ENCODE measurements around the gene RASSF3. TPM values are rescaled to one million over a fixed set of nuclear protein-coding genes. Genes with fewer than 3 reads are reported as not detected.

The RASSF3 gene
- total RNA-seq, 1 donor: 13.8 TPM

DNA sequence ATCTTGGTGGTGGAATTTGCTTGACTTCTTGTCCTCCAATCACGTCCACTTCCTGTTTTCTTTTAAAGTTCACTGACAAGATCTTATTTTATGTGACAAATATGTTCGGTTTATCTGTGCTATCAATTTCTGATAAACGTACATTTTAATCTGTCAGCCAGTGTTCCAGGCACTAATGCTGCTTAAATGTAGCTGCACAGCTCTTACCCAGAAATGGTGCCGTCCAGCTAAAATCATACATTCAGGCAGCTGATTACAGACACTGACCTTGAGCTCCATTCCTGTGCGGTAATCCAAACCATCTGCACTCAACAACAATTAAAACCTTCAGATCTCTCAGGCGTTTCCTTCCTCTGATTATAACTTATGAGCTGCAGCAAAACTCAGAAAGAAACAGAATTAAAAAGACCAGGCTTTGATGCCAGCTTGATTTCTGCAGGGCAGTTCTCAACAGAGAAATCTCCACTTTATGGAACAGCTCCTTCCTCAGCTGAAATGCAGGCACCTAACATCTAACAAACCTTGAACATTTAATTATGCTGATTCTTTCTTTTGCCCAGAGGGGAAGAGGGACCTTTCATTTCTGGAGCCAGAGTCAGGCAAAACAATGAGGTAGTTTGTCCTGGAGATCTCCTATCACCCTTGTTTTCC, 26.4 kb upstream of the RASSF3 start:
- Histone ChIP-seq H3K79me2 (ENCODE audit: insufficient read depth, low read length) (no peaks in the 10 kb centered on the region), H3K27me3 (ENCODE audit: insufficient read depth, low read length) (peaks cover 19% of the 10 kb centered on the region), H3K4me2 (ENCODE audit: insufficient read depth, low read length) (peak overlapping the region; percentile 50), H3K27ac (ENCODE audit: low read depth, low read length) (no peak overlapping the region), H4K20me1 (ENCODE audit: insufficient read depth, low read length) (no peaks in the 10 kb centered on the region), H2AFZ (ENCODE audit: low read length) (peak overlapping the region; percentile 67), H3K9me3 (ENCODE audit: low read depth, low read length) (no peaks in the 10 kb centered on the region), H3K4me3 (ENCODE audit: insufficient read depth, low read length) (peak overlapping the region; percentile 12), H3K36me3 (ENCODE audit: insufficient read depth, low read length) (no peaks in the 10 kb centered on the region), H3K4me1 (ENCODE audit: insufficient read depth, low read length) (no peaks in the 10 kb centered on the region)
- DNase-seq (ENCODE audit: insufficient read length, low spot score, missing footprints): peak; percentile 73
- TF ChIP-seq, protein P1, sequence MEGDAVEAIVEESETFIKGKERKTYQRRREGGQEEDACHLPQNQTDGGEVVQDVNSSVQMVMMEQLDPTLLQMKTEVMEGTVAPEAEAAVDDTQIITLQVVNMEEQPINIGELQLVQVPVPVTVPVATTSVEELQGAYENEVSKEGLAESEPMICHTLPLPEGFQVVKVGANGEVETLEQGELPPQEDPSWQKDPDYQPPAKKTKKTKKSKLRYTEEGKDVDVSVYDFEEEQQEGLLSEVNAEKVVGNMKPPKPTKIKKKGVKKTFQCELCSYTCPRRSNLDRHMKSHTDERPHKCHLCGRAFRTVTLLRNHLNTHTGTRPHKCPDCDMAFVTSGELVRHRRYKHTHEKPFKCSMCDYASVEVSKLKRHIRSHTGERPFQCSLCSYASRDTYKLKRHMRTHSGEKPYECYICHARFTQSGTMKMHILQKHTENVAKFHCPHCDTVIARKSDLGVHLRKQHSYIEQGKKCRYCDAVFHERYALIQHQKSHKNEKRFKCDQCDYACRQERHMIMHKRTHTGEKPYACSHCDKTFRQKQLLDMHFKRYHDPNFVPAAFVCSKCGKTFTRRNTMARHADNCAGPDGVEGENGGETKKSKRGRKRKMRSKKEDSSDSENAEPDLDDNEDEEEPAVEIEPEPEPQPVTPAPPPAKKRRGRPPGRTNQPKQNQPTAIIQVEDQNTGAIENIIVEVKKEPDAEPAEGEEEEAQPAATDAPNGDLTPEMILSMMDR (IDR thresholded peaks at IDR 0.05; ENCODE audit: extremely low read depth, low read depth, low read length): no peak

DNA sequence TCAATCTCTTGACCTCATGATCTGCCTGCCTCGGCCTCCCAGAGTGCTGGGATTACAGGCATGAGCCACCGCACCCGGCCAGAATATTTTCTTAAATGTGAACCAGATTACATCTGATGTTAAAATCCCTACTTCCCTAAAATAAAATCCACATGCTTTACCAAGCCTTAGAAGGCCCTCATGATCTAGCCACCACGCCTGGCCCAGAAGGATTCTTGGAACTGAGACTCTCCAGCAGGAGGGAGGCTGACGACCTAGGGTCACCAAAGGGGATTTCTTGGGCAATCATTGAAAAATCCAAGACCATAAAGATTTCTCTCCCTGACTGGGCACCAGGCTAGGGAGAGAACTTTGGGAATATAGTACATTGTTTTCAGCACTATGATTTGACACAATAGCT, 25.2 kb upstream of the RASSF3 start:
- H3K4me1 ChIP-seq (ENCODE audit: insufficient read depth, low read length): no peaks in the 10 kb centered on the region
- no peak overlapping the region for H3K27ac ChIP-seq (ENCODE audit: low read depth, low read length)
- no peaks in the 10 kb centered on the region for H3K36me3 ChIP-seq (ENCODE audit: insufficient read depth, low read length)
- no peak overlapping the region for H3K4me3 ChIP-seq (ENCODE audit: insufficient read depth, low read length)
- peaks cover 20% of the 10 kb centered on the region for H3K27me3 ChIP-seq (ENCODE audit: insufficient read depth, low read length)
- no peaks in the 10 kb centered on the region for H3K9me3 ChIP-seq (ENCODE audit: low read depth, low read length)
- H4K20me1 ChIP-seq (ENCODE audit: insufficient read depth, low read length): no peaks in the 10 kb centered on the region
- no peak overlapping the region for H2AFZ ChIP-seq (ENCODE audit: low read length)
- no peak for DNase-seq (ENCODE audit: insufficient read length, low spot score, missing footprints)
- no peak overlapping the region for H3K4me2 ChIP-seq (ENCODE audit: insufficient read depth, low read length)
- H3K79me2 ChIP-seq (ENCODE audit: insufficient read depth, low read length): no peaks in the 10 kb centered on the region
- TF ChIP-seq, protein P1 (IDR thresholded peaks at IDR 0.05; ENCODE audit: extremely low read depth, low read depth, low read length): no peak

DNA sequence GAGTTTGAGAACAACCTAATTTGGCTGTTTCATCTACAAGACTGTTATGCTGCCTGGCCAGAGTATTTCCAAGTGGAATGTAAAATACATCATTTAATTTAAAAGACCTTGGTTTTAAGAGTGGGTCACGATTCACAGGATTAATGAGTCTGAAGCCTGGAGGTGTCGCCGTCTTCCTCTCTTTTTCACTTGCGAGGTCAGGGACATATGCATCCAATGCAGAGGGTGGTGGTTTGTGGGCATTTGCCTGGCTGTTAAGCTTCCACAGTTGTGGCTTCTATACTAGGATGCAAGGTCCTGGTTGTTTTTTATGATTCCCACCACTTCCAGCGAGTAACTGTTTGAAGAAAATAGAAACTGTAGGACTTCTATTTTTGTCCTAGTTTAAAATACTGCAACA, 22.8 kb upstream of the RASSF3 start:
- DNase-seq (ENCODE audit: insufficient read length, low spot score, missing footprints): no peak
- TF ChIP-seq, protein P1 (IDR thresholded peaks at IDR 0.05; ENCODE audit: extremely low read depth, low read depth, low read length): no peak
- Histone ChIP-seq H3K27ac (ENCODE audit: low read depth, low read length) (no peak overlapping the region), H3K9me3 (ENCODE audit: low read depth, low read length) (no peaks in the 10 kb centered on the region), H4K20me1 (ENCODE audit: insufficient read depth, low read length) (no peaks in the 10 kb centered on the region), H3K4me1 (ENCODE audit: insufficient read depth, low read length) (no peaks in the 10 kb centered on the region), H3K36me3 (ENCODE audit: insufficient read depth, low read length) (no peaks in the 10 kb centered on the region), H3K4me2 (ENCODE audit: insufficient read depth, low read length) (no peak overlapping the region), H3K27me3 (ENCODE audit: insufficient read depth, low read length) (peaks cover 13% of the 10 kb centered on the region), H2AFZ (ENCODE audit: low read length) (no peak overlapping the region), H3K4me3 (ENCODE audit: insufficient read depth, low read length) (no peak overlapping the region), H3K79me2 (ENCODE audit: insufficient read depth, low read length) (no peaks in the 10 kb centered on the region)

DNA sequence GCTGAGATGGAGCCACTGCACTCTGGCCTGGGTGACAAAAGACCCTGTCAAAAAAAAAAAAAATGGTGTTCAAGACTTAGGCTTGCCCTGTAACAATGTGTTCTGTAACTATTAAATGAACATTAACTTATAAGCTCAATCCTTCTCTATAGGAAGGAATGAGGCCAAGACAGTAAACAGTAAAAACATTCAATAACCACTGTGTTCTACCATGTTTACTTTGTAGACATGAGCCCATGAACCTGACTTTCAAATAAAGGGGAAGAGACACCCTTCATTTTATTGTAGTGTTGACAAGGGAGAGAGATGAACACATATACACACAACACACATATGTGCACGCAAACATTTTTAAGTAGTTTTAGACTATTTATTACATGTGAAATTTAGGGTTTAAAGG, 20.1 kb upstream of the RASSF3 start:
- no peak overlapping the region for H2AFZ ChIP-seq (ENCODE audit: low read length)
- H4K20me1 ChIP-seq (ENCODE audit: insufficient read depth, low read length): no peaks in the 10 kb centered on the region
- H3K27ac ChIP-seq (ENCODE audit: low read depth, low read length): no peak overlapping the region
- DNase-seq (ENCODE audit: insufficient read length, low spot score, missing footprints): no peak
- H3K9me3 ChIP-seq (ENCODE audit: low read depth, low read length): no peaks in the 10 kb centered on the region
- H3K4me2 ChIP-seq (ENCODE audit: insufficient read depth, low read length): no peak overlapping the region
- TF ChIP-seq, protein P1 (IDR thresholded peaks at IDR 0.05; ENCODE audit: extremely low read depth, low read depth, low read length): no peak
- H3K27me3 ChIP-seq (ENCODE audit: insufficient read depth, low read length): peaks cover 3% of the 10 kb centered on the region
- no peaks in the 10 kb centered on the region for H3K79me2 ChIP-seq (ENCODE audit: insufficient read depth, low read length)
- no peak overlapping the region for H3K4me3 ChIP-seq (ENCODE audit: insufficient read depth, low read length)
- H3K36me3 ChIP-seq (ENCODE audit: insufficient read depth, low read length): no peaks in the 10 kb centered on the region
- H3K4me1 ChIP-seq (ENCODE audit: insufficient read depth, low read length): no peaks in the 10 kb centered on the region

Measured in osteoblast (primary cell).